Panc1 (cell line): Measurements from ENCODE around the gene CD99. TPM values are rescaled to one million over a fixed set of nuclear protein-coding genes. Genes with fewer than 3 reads are reported as not detected.

Experiments used
- ATAC-seq: fragments of 200-7000 bp; cut with Tn5 transposase; 2 replicates; pipeline ENCODE4 v1.9.1; 2020; ENCODE audit warnings: mild to moderate bottlenecking, moderate library complexity
- BruUV-seq: library from RNA; stranded (reverse); fragments of 400-500 nt; replicated peaks from 2 replicates; lab custom pipeline; 2021; lab: Mats Ljungman, UMichigan
- CTCF ChIA-PET: fragments of 300-600 bp; sonication (Branson Sonifier 250); formaldehyde crosslinking; loops from one replicate; lab custom pipeline; 2022; ENCODE audit warnings: antibody characterized with exemption; lab: Charles Lee
- POLR2A ChIA-PET: fragments of 300-600 bp; sonication (Branson Sonifier 250); formaldehyde crosslinking; loops from one replicate; lab custom pipeline; 2022; ENCODE audit warnings: antibody characterized with exemption; lab: Charles Lee
- DNase-seq: peaks from one replicate; pipeline ENCODE4 v3.0.0-alpha.2; 2010; ENCODE audit warnings: low read depth, low spot score
- H3K27ac ChIP-seq: 2 replicates; pipeline ENCODE4 v1.5.1; 2011; ENCODE audit warnings: mild to moderate bottlenecking, low read length, inconsistent platforms
- H3K27me3 ChIP-seq: fragments of 200-500 bp; sonication (Bioruptor generic); 2 replicates; pipeline ENCODE4 v1.6.0; 2014; ENCODE audit warnings: low read length, inconsistent platforms; ENCODE audit not compliant: control insufficient read depth, insufficient read depth
- H3K36me3 ChIP-seq: fragments of 200-500 bp; sonication (Bioruptor generic); 2 replicates; pipeline ENCODE4 v1.5.1; 2014; ENCODE audit warnings: inconsistent platforms, mild to moderate bottlenecking, low read length, moderate library complexity; ENCODE audit not compliant: control insufficient read depth, insufficient read depth
- H3K4me1 ChIP-seq: 2 replicates; pipeline ENCODE4 v1.5.1; 2011; ENCODE audit warnings: inconsistent platforms, mild to moderate bottlenecking, low read length, moderate library complexity; ENCODE audit not compliant: control insufficient read depth, insufficient read depth
- H3K4me3 ChIP-seq, 2 experiments: 2 replicates each; pipeline ENCODE4 v1.5.1; 2011 to 2012; ENCODE audit warnings: low read depth in 2 of 2, low read length in 2 of 2, mild to moderate bottlenecking in 2 of 2, inconsistent platforms in 1 of 2, moderate library complexity in 1 of 2
- H3K9me3 ChIP-seq: fragments of 200-500 bp; sonication (Bioruptor generic); 2 replicates; pipeline ENCODE4 v1.5.1; 2014; ENCODE audit warnings: low read depth, mild to moderate bottlenecking, inconsistent platforms, low read length, moderate library complexity; ENCODE audit not compliant: control insufficient read depth, insufficient read depth
- CTCF ChIP-seq: fragments of 450-650 bp; IDR thresholded peaks from 2 replicates; pipeline ENCODE4 v1.5.1; 2017; ENCODE audit warnings: mild to moderate bottlenecking
- POLR2AphosphoS5 ChIP-seq: IDR thresholded peaks from 2 replicates; pipeline ENCODE4 v1.6.1; 2012; ENCODE audit warnings: mild to moderate bottlenecking, low read depth, low read length, moderate library complexity
- REST ChIP-seq, 2 experiments: IDR thresholded peaks; 2 replicates each; pipeline ENCODE4 v1.6.1; 2011 to 2012; ENCODE audit warnings: low read depth in 2 of 2, control low read depth in 1 of 2, low read length in 1 of 2, mild to moderate bottlenecking in 1 of 2, moderate library complexity in 1 of 2; ENCODE audit not compliant: insufficient read depth in 1 of 2
- SIN3A ChIP-seq: IDR thresholded peaks from 2 replicates; pipeline ENCODE4 v1.6.1; 2012; ENCODE audit warnings: low read depth, mild to moderate bottlenecking, low read length, moderate library complexity, borderline replicate concordance; ENCODE audit not compliant: insufficient read depth
- TCF7L2 ChIP-seq: IDR thresholded peaks from 2 replicates; pipeline ENCODE4 v1.6.1; 2011; ENCODE audit warnings: mild to moderate bottlenecking, low read depth, low read length, inconsistent platforms
- in situ Hi-C: cut with HindIII; loops from 2 replicates; pipeline ENCODE4 v1.10.0; 2016; ENCODE audit warnings: low sequenced_read_pairs, low pct_unique_long_range_greater_than_20kb
- intact Hi-C: fragments of 100-400 bp; cut with micrococcal nuclease; formaldehyde crosslinking; loops from one replicate; pipeline ENCODE4 v1.10.0; 2022; ENCODE audit not compliant: unreplicated experiment
- total RNA-seq: library from RNA; stranded (reverse); gene quantifications from one replicate; pipeline ENCODE4 v1.2.1, GENCODE V29; 2021; ENCODE audit not compliant: unreplicated experiment

The CD99 gene
- total RNA-seq, 1 experiment from 2014 or later = 67.6 TPM

DNA sequence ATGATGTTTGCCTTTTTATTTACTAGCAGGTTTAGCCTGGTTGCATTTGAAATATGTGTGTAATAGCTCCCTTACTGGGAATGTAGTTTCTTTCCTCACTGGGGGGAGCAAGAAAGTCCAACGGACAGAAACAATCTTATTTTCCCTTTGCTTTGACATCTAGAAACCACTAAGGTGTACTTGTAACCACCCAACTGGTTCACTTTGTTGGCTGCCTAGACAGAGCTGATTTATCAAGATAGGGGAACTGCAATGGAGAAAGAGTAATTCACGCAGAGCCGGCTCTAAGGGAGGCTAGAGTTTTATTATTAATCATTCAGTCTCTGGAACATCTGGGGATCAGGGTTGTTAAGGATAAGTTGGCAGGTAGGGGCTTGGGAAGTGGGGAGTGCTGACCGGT, 91.1 kb downstream of the CD99 start:
- H3K4me3 ChIP-seq = no peak overlapping the region
- no peak overlapping the region for H3K27ac ChIP-seq
- H3K9me3 ChIP-seq = no peaks in the 10 kb centered on the region
- intact Hi-C loops = no loop called here
- H3K27me3 ChIP-seq = no peaks in the 10 kb centered on the region
- TF ChIP-seq TCF7L2 (no peak), SIN3A (no peak), CTCF (no peak), POLR2AphosphoS5 (no peak), REST (IDR thresholded peaks at IDR 0.05; ENCODE audit: insufficient read depth in 1 of 2, low read depth in 2 of 2, low read length in 1 of 2) (no peak)
- ChIA-PET CTCF (no interaction called here), POLR2A (no interaction called here)
- H3K4me1 ChIP-seq = no peaks in the 10 kb centered on the region
- ATAC-seq = no peak
- in situ Hi-C loops = no loop called here
- no peak for DNase-seq
- no peaks in the 10 kb centered on the region for H3K36me3 ChIP-seq
- BruUV-seq = no TSS peak

- DNase-seq = no peak
- no peaks in the 10 kb centered on the region for H3K36me3 ChIP-seq
- ATAC-seq = no peak
- no peaks in the 10 kb centered on the region for H3K27me3 ChIP-seq
- H3K4me3 ChIP-seq = no peak overlapping the region
- CTCF ChIA-PET = no interaction called here
- no peaks in the 10 kb centered on the region for H3K4me1 ChIP-seq
- no peaks in the 10 kb centered on the region for H3K9me3 ChIP-seq
- H3K27ac ChIP-seq = no peak overlapping the region
- no TSS peak for BruUV-seq
- TF ChIP-seq CTCF = no peak
- in situ Hi-C loops = no loop called here
- intact Hi-C loops = no loop called here
- POLR2A ChIA-PET = no interaction called here
Measured at GRCh38 chrX:2782778-2783177, 91.7 kb downstream of the CD99 start.

DNA sequence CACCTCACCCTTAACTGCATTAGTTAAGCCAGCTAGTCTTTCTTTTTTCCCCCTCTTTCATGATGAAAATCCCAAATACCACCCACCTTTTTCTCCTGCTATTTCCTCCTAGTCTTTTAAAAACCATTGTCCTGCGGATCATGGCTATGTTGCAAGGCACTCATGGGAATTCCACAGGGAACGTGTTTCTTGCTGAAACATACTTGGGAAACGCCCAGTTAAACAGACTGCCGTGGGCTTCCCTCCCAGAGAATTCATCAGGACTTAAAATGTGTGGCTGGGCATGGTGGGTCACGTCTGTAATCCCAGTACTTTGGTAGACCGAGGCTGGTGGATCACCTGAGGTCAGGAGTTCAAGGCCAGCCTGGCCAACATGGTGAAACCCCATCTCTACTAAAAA, 92.9 kb downstream of the CD99 start:
- ATAC-seq (no peak), DNase-seq (no peak)
- intact Hi-C loops = no loop called here
- ChIA-PET CTCF (no interaction called here), POLR2A (no interaction called here)
- Histone ChIP-seq H3K4me1 (no peaks in the 10 kb centered on the region), H3K36me3 (no peaks in the 10 kb centered on the region), H3K27me3 (no peaks in the 10 kb centered on the region), H3K4me3 (no peak overlapping the region), H3K9me3 (no peaks in the 10 kb centered on the region), H3K27ac (no peak overlapping the region)
- in situ Hi-C loops = no loop called here
- no TSS peak for BruUV-seq
- TF ChIP-seq TCF7L2 = no peak
- TF ChIP-seq POLR2AphosphoS5 = no peak
